Activated CD4-positive, CD25-positive, alpha-beta regulatory T cell treated with anti-CD3 and anti-CD28 coated beads, Interleukin-2, amount 50 U/mL, for 72 hours (primary cell): ENCODE measurements around the gene TSPO2.
A peak's percentile ranks its signal among the peaks of the same experiment; 100 is the strongest.

Experiments
- DNase-seq: peaks from one replicate; pipeline ENCODE4 v3.0.0; 2021

TSPO2 gene

GRCh38 chr6:41051873-41052272 is 9.6 kb downstream of the TSPO2 start:
- no peak for DNase-seq

- DNase-seq: no peak
These were observed 10.8 kb downstream of the TSPO2 start, which contains the start of gene APOBEC2 for GRCh38 chr6:41053041-41053440. APOBEC2 (plus strand) TSS chr6:41053202; CDS start chr6:41053348, 146 bp downstream.

- DNase-seq: no peak
These were observed 12.2 kb downstream of the TSPO2 start for GRCh38 chr6:41054511-41054910.

GRCh38 chr6:41055149-41055548 is 12.9 kb downstream of the TSPO2 start:
- no peak for DNase-seq

- no peak for DNase-seq
These were observed 14.7 kb downstream of the TSPO2 start for GRCh38 chr6:41056768-41057490.

GRCh38 chr6:41058783-41059181 is 16.5 kb downstream of the TSPO2 start:
- no peak for DNase-seq

GRCh38 chr6:41059556-41059955 is 17.3 kb downstream of the TSPO2 start:
- no peak for DNase-seq

GRCh38 chr6:41061196-41061726 is 19.0 kb downstream of the TSPO2 start:
- no peak for DNase-seq

GRCh38 chr6:41062056-41062455 is 19.8 kb downstream of the TSPO2 start:
- DNase-seq: no peak

GRCh38 chr6:41063884-41064285 is 21.6 kb downstream of the TSPO2 start:
- DNase-seq: no peak

GRCh38 chr6:41064841-41065240 is 22.6 kb downstream of the TSPO2 start:
- no peak for DNase-seq

- no peak for DNase-seq
These were observed 23.3 kb downstream of the TSPO2 start for GRCh38 chr6:41065550-41066026.

- peak; percentile 61 for DNase-seq
These were observed 24.6 kb downstream of the TSPO2 start for GRCh38 chr6:41066867-41067304.

- DNase-seq: no peak
These were observed 29.2 kb downstream of the TSPO2 start for GRCh38 chr6:41071501-41071922.

GRCh38 chr6:41071923-41072835 is 29.9 kb downstream of the TSPO2 start, which contains the start of gene OARD1:
OARD1 (minus strand) TSS chr6:41072356; CDS start chr6:41071634, 722 bp downstream.
- DNase-seq: peak; percentile 99

GRCh38 chr6:41072836-41073202 is 30.6 kb downstream of the TSPO2 start, which contains the start of gene NFYA:
NFYA (plus strand) TSS chr6:41072974; CDS start chr6:41079090, 6,116 bp downstream.
- peak; percentile 100 for DNase-seq

GRCh38 chr6:41073203-41073967 is 31.1 kb downstream of the TSPO2 start:
- peak; percentile 80 for DNase-seq

GRCh38 chr6:41073968-41074691 is 31.9 kb downstream of the TSPO2 start:
- DNase-seq: no peak

GRCh38 chr6:41074692-41075436 is 32.6 kb downstream of the TSPO2 start:
- no peak for DNase-seq

- no peak for DNase-seq
These were observed 33.7 kb downstream of the TSPO2 start for GRCh38 chr6:41075651-41076626.
